Kidney epithelial cell (primary cell): ENCODE data around the gene TMEM151B. TPM values are rescaled to one million over a fixed set of nuclear protein-coding genes. Genes with fewer than 3 reads are reported as not detected.
"Not testable (repeated sequence)": the region's sequence is repeated elsewhere in the genome, so short reads cannot be mapped to it uniquely, and the experiment has no call there.

Experiments
- DNase-seq: peaks from one replicate; pipeline ENCODE4 v3.0.0-alpha.2; 2010; ENCODE audit warnings: low read depth
- H3K27me3 ChIP-seq: 2 replicates; pipeline ENCODE4 v1.6.0; 2011; ENCODE audit warnings: low read length; ENCODE audit not compliant: control insufficient read depth, insufficient read depth
- H3K36me3 ChIP-seq: 2 replicates; pipeline ENCODE4 v1.5.1; 2011; ENCODE audit warnings: low read length; ENCODE audit not compliant: control insufficient read depth, insufficient read depth
- H3K4me3 ChIP-seq: 2 replicates; pipeline ENCODE4 v1.5.1; 2011; ENCODE audit warnings: low read depth, mild to moderate bottlenecking, control low read depth, low read length
- total RNA-seq: library from RNA; depleted of rRNA; stranded (reverse); fragments of >200 nt; gene quantifications from 2 replicates; pipeline ENCODE4 v1.2.3, GENCODE V29; 2015
- TF ChIP-seq, protein P1 (sequence below): IDR thresholded peaks from 2 replicates; pipeline ENCODE4 v1.5.1; 2011; ENCODE audit warnings: mild to moderate bottlenecking, moderate library complexity, low read length, control low read depth, inconsistent platforms; ENCODE audit not compliant: insufficient read depth, poor library complexity, severe bottlenecking

The TMEM151B gene
- total RNA-seq, 1 donor from 2014 or later, result 0.13 TPM

DNA sequence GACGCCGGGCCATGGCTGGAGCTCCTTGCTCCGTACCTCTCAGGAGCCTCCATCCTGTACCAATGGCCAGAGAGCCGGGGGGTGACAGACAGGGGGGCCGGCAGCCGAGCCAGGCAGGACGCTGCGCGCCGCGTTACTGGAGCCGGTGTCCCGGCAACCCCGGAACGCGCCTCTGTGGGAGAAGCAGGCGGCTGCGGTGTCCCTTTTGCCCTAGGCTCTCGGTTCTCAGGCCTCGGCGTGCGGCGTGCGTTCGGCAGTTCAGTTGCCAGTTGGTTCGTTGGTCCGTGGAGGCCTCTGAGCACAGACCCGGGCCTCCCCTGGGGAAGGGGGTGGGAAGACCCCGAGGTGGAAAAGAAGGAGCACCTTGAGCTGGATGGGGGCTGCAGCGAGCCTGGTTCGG is 72.2 kb downstream of the TMEM151B start, which contains the start of gene SPATS1:
SPATS1 (plus strand) TSS at position 162 of the 400 bp plus-strand sequence. CDS start 446 bp downstream, outside the sequence.
- Histone ChIP-seq H3K36me3 (no peaks in the 10 kb centered on the region), H3K27me3 (peaks cover 31% of the 10 kb centered on the region), H3K4me3 (no peak within 1 kb of the TSS)
- no peak for DNase-seq
- TF ChIP-seq, protein P1, sequence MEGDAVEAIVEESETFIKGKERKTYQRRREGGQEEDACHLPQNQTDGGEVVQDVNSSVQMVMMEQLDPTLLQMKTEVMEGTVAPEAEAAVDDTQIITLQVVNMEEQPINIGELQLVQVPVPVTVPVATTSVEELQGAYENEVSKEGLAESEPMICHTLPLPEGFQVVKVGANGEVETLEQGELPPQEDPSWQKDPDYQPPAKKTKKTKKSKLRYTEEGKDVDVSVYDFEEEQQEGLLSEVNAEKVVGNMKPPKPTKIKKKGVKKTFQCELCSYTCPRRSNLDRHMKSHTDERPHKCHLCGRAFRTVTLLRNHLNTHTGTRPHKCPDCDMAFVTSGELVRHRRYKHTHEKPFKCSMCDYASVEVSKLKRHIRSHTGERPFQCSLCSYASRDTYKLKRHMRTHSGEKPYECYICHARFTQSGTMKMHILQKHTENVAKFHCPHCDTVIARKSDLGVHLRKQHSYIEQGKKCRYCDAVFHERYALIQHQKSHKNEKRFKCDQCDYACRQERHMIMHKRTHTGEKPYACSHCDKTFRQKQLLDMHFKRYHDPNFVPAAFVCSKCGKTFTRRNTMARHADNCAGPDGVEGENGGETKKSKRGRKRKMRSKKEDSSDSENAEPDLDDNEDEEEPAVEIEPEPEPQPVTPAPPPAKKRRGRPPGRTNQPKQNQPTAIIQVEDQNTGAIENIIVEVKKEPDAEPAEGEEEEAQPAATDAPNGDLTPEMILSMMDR, result no peak

DNA sequence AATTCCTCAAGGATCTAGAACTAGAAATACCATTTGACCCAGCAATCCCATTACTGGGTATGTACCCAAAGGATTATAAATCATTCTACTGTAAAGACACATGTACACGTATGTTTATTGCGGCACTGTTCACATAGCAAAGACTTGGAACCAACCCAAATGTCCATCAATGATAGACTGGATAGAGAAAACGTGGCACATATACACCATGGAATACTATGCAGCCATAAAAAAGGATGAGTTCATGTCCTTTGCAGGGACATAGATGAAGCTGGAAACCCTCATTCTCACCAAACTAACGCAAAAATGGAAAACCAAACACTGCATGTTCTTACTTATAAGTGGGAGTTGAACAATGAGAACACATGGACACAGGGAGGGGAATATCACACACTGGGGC is 76.6 kb downstream of the TMEM151B start:
- not testable (repeated sequence) for H3K36me3 ChIP-seq, DNase-seq, H3K4me3 ChIP-seq
- peaks cover 27% of the 10 kb centered on the region for H3K27me3 ChIP-seq

DNA sequence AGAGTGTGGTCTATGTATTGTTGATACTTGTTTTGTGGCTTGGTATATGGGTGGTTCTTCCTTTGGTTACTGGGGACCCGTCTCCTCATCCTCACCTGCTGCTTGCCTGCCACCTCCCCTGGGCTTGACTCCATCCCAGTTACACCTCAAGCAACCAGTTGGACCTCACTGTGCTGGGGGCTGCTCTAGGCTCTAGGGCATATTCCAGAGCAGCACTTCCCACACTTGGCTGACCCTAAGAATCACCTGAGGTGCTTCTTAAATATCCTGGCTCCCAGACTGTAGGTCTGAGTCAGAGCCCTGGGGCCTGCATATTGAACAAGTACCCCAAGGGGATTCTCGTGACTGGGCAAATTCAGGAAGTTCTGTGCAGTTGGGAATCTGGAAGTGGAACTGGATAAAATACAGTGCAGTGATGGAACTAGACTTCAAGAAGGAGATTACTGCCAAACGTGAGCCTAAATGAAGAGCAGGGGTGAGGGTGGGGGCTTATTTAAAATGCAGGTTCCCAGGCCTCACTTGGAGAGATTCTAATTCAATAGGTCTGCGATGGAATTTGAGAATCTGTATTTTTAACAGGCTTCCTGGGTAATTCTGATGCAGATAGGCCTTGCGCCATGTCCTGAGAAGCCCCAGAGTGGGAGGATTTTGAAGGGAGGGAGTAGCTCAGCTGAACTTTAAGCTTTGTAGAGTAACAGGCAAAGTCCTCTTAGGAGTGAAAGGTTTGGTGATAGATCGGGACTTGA is 79.8 kb downstream of the TMEM151B start:
- DNase-seq, result no peak
- no peak overlapping the region for H3K4me3 ChIP-seq
- TF ChIP-seq, protein P1, result no peak
- peaks cover under 1% of the 10 kb centered on the region for H3K27me3 ChIP-seq
- H3K36me3 ChIP-seq, result no peaks in the 10 kb centered on the region

DNA sequence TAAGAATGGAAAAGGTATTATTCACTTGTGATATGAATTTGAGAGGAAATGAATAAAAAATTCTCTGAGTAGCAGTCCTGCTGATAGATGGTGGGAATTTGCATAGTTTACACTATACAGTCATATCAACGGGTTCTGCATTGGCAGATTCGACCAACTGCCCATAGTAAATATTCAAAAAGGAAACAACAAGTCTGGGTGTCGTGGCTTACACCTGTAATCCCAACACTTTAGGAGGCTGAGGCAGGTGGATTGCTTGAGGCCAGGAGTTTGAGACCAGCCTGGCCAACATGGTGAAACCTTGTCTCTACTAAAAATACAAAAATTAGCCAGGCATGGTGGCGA is 80.4 kb downstream of the TMEM151B start:
- not testable (repeated sequence) for H3K27me3 ChIP-seq, H3K4me3 ChIP-seq, H3K36me3 ChIP-seq, DNase-seq

- Histone ChIP-seq H3K36me3 (no peaks in the 10 kb centered on the region), H3K4me3 (no peak overlapping the region), H3K27me3 (peaks cover 6% of the 10 kb centered on the region)
- no peak for DNase-seq
- TF ChIP-seq, protein P1, result no peak
Measured at GRCh38 chr6:44352259-44352658, 82.0 kb downstream of the TMEM151B start.

DNA sequence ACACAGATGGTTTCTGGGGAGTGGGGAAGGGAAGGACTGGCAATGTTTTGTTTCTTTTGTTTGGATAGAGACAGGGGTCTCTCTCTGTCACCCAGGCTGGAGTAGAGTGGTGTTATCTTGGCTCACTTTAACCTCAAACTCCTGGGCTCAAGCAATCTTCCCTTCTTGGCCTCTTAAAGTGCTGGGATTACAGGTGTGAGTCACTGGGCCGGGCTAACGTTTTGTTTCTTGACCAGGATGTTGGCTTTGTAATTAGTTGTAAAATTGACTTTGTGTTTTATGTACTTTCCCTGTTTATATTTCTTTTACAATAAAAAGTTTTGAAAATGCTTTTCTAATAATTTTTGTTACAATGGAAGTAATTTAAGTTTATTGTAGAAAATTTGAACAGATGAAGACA is 83.1 kb downstream of the TMEM151B start:
- Histone ChIP-seq H3K4me3 (no peak overlapping the region), H3K36me3 (no peaks in the 10 kb centered on the region), H3K27me3 (peaks cover 6% of the 10 kb centered on the region)
- no peak for DNase-seq
- TF ChIP-seq, protein P1, result no peak

DNA sequence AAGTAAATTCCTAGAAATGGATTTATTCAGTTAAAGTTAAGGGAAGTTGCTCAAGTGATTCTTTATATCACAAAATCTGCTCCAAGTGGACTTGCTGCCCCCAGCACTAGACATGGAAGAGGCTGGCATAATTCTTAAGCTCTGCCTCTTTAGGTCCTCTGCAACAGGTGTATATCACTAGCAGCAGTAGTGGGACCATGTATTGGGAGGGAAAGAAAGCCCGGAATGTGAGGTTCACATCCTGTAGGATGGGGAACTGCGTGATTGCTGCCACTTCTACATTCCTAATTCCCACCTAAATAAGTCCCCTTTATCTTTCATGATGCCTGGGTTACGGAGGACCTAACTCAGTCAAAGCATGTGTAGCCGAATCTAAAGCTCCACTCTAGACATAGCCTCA is 85.4 kb downstream of the TMEM151B start:
- DNase-seq, result no peak
- TF ChIP-seq, protein P1, result no peak
- H3K27me3 ChIP-seq, result peaks cover 6% of the 10 kb centered on the region
- H3K4me3 ChIP-seq, result no peak overlapping the region
- H3K36me3 ChIP-seq, result no peaks in the 10 kb centered on the region
